SU-DHL-6 (cell line): ENCODE data around the gene CRADD.

Experiments
- H2AFZ ChIP-seq: fragments of 200-600 bp; sonication (generic); 2 replicates; pipeline ENCODE4 v1.6.1; 2014; ENCODE audit warnings: low read depth, mild to moderate bottlenecking, moderate library complexity, mixed read lengths, antibody characterized with exemption, low read length; ENCODE audit not compliant: severe bottlenecking
- H3F3A ChIP-seq: fragments of 200-600 bp; shearing (Covaris generic); 2 replicates; pipeline ENCODE4 v1.6.0; 2016; ENCODE audit warnings: antibody characterized with exemption, mild to moderate bottlenecking; ENCODE audit not compliant: insufficient read depth
- H3K27ac ChIP-seq: fragments of 200-600 bp; sonication (generic); 2 replicates; pipeline ENCODE4 v1.5.1; 2016; ENCODE audit warnings: low read depth, mild to moderate bottlenecking, low read length, moderate library complexity, mixed read lengths
- H3K27me3 ChIP-seq: fragments of 200-600 bp; sonication (generic), shearing (Covaris generic); 2 replicates; pipeline ENCODE4 v1.6.0; 2014; ENCODE audit warnings: mild to moderate bottlenecking, low read length
- H3K36me3 ChIP-seq: fragments of 200-600 bp; sonication (generic); 2 replicates; pipeline ENCODE4 v1.6.1; 2014; ENCODE audit warnings: mild to moderate bottlenecking, low read length, mixed read lengths
- H3K4me2 ChIP-seq: fragments of 300-600, 200-600 bp; shearing (Covaris generic), sonication (generic); 2 replicates; pipeline ENCODE4 v1.6.0; 2014; ENCODE audit warnings: low read length, low read depth, mild to moderate bottlenecking; ENCODE audit not compliant: poor library complexity, severe bottlenecking
- H3K4me3 ChIP-seq: fragments of 200-600 bp; sonication (generic); 2 replicates; pipeline ENCODE4 v1.5.1; 2014; ENCODE audit warnings: antibody characterized with exemption, low read length, mild to moderate bottlenecking, mixed read lengths; ENCODE audit not compliant: insufficient read depth, poor library complexity, severe bottlenecking
- H3K79me2 ChIP-seq: fragments of 200-600 bp; sonication (generic); 2 replicates; pipeline ENCODE4 v1.6.1; 2014; ENCODE audit warnings: mild to moderate bottlenecking, low read length, moderate library complexity; ENCODE audit not compliant: insufficient read depth
- H3K9ac ChIP-seq: fragments of 200-600 bp; sonication (generic); 2 replicates; pipeline ENCODE4 v1.7.0; 2014; ENCODE audit warnings: mild to moderate bottlenecking, low read length
- H3K9me2 ChIP-seq: fragments of 200-600 bp; sonication (generic); replicated peaks from 2 replicates; pipeline ENCODE4 v1.6.1; 2014; ENCODE audit warnings: low read length; ENCODE audit not compliant: insufficient read depth
- H3K9me3 ChIP-seq: fragments of 200-600 bp; sonication (generic); 2 replicates; pipeline ENCODE4 v1.6.1; 2014; ENCODE audit warnings: low read length, mixed read lengths; ENCODE audit not compliant: insufficient read depth
- H4K20me1 ChIP-seq: fragments of 200-600 bp; sonication (generic); 2 replicates; pipeline ENCODE4 v1.6.1; 2014; ENCODE audit warnings: low read depth, mild to moderate bottlenecking, antibody characterized with exemption, low read length, moderate library complexity, mixed read lengths
- EZH2phosphoT487 ChIP-seq: fragments of 200-600 bp; sonication (generic), shearing (Covaris generic); conservative IDR thresholded peaks from 2 replicates; pipeline ENCODE4 v1.6.1; 2018; ENCODE audit warnings: mild to moderate bottlenecking, antibody characterized with exemption, low read length, moderate library complexity, mixed read lengths
- TF ChIP-seq, protein P1 (sequence below): fragments of 200-600 bp; sonication (generic); IDR thresholded peaks from one replicate; pipeline ENCODE4 v1.5.1; 2017; ENCODE audit warnings: antibody characterized with exemption, mild to moderate bottlenecking, low read length, moderate library complexity; ENCODE audit not compliant: insufficient read depth, poor library complexity, severe bottlenecking

CRADD gene

DNA sequence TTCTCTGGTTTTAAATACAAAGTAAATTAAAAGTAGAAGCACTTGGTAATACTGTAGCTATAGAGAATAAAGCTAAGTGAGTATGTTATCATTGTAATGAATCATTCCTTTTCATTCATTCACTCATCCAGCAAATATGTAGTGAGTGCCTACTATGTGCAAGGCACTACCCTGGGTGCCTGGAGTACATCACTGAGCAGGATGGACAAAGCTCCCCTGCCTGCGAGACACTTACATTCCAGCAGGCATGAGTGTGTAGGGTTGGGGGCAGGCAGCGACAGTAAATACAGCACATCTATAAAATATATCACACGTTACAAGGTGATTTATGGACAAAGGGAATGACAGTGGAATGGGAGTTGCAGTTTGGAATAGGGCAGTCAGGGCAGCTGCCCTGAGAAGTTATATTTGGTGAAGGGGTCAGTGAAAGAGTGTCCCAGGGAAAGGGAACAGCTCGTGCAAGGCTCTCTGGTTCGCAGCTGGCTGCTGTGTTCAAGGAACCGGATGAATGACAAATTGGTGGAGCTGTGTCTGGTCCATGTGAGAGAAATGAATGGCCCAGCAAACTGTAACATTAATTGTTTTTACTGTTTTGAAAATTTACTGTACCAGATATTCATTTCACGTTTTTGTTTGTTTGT lies 159.6 kb downstream of the CRADD start:
- Histone ChIP-seq H3K79me2 (no peaks in the 10 kb centered on the region), H3K27me3 (no peaks in the 10 kb centered on the region), H4K20me1 (no peaks in the 10 kb centered on the region), H3F3A (no peaks in the 10 kb centered on the region), H3K9ac (no peak overlapping the region), H3K9me3 (no peaks in the 10 kb centered on the region), H3K4me3 (no peak overlapping the region), H3K9me2 (no peaks in the 10 kb centered on the region), H3K4me2 (no peak overlapping the region), H3K36me3 (no peaks in the 10 kb centered on the region), H2AFZ (no peak overlapping the region), H3K27ac (no peak overlapping the region)
- TF ChIP-seq EZH2phosphoT487 = no peak
- TF ChIP-seq, protein P1, sequence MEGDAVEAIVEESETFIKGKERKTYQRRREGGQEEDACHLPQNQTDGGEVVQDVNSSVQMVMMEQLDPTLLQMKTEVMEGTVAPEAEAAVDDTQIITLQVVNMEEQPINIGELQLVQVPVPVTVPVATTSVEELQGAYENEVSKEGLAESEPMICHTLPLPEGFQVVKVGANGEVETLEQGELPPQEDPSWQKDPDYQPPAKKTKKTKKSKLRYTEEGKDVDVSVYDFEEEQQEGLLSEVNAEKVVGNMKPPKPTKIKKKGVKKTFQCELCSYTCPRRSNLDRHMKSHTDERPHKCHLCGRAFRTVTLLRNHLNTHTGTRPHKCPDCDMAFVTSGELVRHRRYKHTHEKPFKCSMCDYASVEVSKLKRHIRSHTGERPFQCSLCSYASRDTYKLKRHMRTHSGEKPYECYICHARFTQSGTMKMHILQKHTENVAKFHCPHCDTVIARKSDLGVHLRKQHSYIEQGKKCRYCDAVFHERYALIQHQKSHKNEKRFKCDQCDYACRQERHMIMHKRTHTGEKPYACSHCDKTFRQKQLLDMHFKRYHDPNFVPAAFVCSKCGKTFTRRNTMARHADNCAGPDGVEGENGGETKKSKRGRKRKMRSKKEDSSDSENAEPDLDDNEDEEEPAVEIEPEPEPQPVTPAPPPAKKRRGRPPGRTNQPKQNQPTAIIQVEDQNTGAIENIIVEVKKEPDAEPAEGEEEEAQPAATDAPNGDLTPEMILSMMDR = no peak

DNA sequence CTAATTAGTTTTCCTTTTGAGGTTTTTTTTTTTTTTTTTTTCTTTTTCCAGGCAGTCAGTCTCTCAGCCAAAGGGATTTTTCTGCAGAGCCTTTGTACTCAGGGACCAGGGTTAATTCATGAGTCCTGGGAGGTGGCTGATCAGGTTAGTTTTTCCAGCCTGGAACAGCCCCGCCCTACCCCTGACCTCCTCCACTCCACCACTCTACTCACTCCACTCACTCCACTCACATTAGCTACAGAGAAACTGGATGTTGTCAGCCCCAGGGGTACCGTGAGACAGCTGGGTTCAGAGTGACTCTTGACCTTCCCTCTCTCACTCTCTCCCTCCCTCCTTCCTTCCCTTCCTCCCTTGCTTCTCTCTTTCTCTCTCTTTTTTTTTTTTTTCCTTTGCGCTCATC lies 161.0 kb downstream of the CRADD start:
- Histone ChIP-seq H3K36me3 (no peaks in the 10 kb centered on the region), H3F3A (no peaks in the 10 kb centered on the region), H3K9ac (no peak overlapping the region), H3K27me3 (no peaks in the 10 kb centered on the region), H3K9me2 (no peaks in the 10 kb centered on the region), H2AFZ (no peak overlapping the region), H3K4me3 (no peak overlapping the region), H3K9me3 (no peaks in the 10 kb centered on the region), H3K4me2 (no peak overlapping the region), H3K79me2 (no peaks in the 10 kb centered on the region), H3K27ac (no peak overlapping the region), H4K20me1 (no peaks in the 10 kb centered on the region)
- TF ChIP-seq EZH2phosphoT487 = no peak
- TF ChIP-seq, protein P1 = no peak

DNA sequence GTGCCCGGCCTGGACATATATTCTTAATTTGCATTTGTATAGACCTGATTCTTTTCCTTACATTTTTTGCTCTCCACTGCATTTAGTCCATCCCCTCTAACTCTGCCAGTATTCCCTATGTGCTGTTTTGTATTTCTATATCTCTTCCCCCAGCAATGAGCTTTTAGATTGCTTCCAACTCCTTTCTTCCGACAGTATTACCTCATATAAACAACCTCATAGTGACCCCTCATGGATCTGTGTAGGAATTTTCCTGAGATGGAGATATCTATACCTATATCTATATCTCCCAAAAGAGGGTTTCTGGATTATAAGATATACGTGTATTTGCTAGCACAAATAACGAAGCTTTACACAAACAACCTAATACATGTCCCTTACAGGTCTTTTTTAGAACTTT lies 161.9 kb downstream of the CRADD start:
- H3K9me2 ChIP-seq = no peaks in the 10 kb centered on the region
- no peak overlapping the region for H3K27ac ChIP-seq
- H3K9me3 ChIP-seq = no peaks in the 10 kb centered on the region
- TF ChIP-seq EZH2phosphoT487 = no peak
- TF ChIP-seq, protein P1 = no peak
- H4K20me1 ChIP-seq = no peaks in the 10 kb centered on the region
- no peaks in the 10 kb centered on the region for H3K79me2 ChIP-seq
- no peak overlapping the region for H3K9ac ChIP-seq
- H2AFZ ChIP-seq = no peak overlapping the region
- H3K4me2 ChIP-seq = no peak overlapping the region
- no peaks in the 10 kb centered on the region for H3K27me3 ChIP-seq
- no peaks in the 10 kb centered on the region for H3F3A ChIP-seq
- H3K36me3 ChIP-seq = no peaks in the 10 kb centered on the region
- H3K4me3 ChIP-seq = no peak overlapping the region
